Astrocyte (in vitro differentiated cells and primary cell): Measurements from ENCODE around the gene GNAQ.

Experiments used
- EZH2 ChIP-seq: IDR thresholded peaks from 2 replicates; pipeline ENCODE4 v1.6.1; 2012; ENCODE audit warnings: mild to moderate bottlenecking, low read length, inconsistent platforms; ENCODE audit not compliant: insufficient read depth
- TF ChIP-seq, protein P1 (sequence below): IDR thresholded peaks from 2 replicates; pipeline ENCODE4 v1.5.1; 2011; ENCODE audit warnings: low read depth, mild to moderate bottlenecking, inconsistent platforms, low read length, moderate library complexity; ENCODE audit not compliant: insufficient read depth

DNA sequence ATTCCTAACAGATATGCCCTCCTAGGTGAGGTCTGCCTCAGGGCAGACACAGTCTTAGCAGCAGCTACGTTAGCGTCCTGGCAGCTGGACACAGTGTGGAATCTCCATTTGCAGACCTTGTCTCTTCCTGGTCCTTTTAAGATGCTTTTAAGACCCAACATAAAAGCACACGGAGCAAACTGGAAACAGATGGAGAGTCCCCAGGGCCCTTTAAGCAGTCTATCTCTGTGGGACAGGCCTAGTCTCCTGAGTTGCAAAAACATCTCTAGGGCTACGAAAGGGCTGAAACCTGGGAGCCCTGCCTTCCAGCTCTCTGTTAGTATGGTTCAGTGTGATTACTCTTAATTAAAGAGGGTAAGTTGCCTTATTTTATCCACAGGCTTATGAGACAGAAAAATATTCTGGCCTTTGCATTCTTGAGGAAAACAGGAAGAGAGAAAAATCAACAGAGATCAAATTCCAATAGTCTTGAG is 317.5 kb downstream of the GNAQ start:
- TF ChIP-seq EZH2, result no peak
- TF ChIP-seq, protein P1, sequence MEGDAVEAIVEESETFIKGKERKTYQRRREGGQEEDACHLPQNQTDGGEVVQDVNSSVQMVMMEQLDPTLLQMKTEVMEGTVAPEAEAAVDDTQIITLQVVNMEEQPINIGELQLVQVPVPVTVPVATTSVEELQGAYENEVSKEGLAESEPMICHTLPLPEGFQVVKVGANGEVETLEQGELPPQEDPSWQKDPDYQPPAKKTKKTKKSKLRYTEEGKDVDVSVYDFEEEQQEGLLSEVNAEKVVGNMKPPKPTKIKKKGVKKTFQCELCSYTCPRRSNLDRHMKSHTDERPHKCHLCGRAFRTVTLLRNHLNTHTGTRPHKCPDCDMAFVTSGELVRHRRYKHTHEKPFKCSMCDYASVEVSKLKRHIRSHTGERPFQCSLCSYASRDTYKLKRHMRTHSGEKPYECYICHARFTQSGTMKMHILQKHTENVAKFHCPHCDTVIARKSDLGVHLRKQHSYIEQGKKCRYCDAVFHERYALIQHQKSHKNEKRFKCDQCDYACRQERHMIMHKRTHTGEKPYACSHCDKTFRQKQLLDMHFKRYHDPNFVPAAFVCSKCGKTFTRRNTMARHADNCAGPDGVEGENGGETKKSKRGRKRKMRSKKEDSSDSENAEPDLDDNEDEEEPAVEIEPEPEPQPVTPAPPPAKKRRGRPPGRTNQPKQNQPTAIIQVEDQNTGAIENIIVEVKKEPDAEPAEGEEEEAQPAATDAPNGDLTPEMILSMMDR, result no peak
